Choroid plexus epithelial cell (primary cell): Measurements from ENCODE around the gene TWIST2.

Source experiments
- DNase-seq: peaks from one replicate; pipeline ENCODE4 v3.0.0-alpha.2; 2010; ENCODE audit warnings: low read depth
- H3K4me3 ChIP-seq: 2 replicates; pipeline ENCODE4 v1.5.1; 2011; ENCODE audit warnings: low read depth, mild to moderate bottlenecking, control low read depth, low read length, moderate library complexity
- TF ChIP-seq, protein P1 (sequence below): conservative IDR thresholded peaks from 2 replicates; pipeline ENCODE4 v1.5.1; 2011; ENCODE audit warnings: low read depth, mild to moderate bottlenecking, control low read depth, inconsistent platforms, low read length, moderate library complexity

The TWIST2 gene

DNA sequence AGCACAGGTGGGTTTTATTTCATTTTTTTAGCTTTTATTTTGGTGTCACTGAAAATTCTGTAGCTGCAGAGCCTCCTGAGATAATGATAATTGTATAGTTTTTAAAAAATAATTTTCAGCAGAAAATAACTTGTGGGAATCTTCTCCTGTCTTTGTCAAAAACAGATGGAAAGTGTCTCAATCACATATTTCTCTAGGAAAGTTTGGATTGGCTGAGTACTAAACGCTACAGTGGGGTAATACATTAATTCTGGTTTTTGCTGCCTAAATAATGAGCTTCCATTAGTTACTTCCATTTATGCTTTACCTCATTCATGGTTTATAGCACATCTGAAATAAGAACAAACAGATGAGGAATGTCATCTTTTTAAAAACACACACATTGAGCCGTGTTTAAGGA is 2.2 kb downstream of the TWIST2 start:
- H3K4me3 ChIP-seq, result peak overlapping the region; percentile 78
- no peak for DNase-seq

DNA sequence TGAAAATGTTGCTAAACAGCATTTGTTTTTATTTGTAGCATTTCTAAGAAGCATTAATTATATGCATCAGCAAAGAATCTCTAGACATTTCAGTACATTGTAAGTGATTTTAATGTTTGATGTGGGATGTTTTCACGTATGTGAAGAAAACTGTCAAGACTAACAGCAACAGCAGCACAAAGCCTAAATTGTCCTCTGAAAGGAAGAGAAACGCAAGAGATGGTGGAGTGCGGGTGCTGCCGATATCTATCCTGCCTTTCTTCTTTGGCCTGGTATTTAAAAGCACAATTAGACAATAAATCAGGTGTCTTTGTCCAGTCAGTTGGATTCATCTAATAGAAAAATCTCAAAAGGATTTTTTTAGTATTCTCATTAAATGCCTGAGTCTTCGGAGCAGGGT is 3.1 kb downstream of the TWIST2 start:
- no peak for DNase-seq
- H3K4me3 ChIP-seq, result no peak overlapping the region

More for the DNA sequence above, 2.2 kb downstream of the TWIST2 start:
- TF ChIP-seq, protein P1, sequence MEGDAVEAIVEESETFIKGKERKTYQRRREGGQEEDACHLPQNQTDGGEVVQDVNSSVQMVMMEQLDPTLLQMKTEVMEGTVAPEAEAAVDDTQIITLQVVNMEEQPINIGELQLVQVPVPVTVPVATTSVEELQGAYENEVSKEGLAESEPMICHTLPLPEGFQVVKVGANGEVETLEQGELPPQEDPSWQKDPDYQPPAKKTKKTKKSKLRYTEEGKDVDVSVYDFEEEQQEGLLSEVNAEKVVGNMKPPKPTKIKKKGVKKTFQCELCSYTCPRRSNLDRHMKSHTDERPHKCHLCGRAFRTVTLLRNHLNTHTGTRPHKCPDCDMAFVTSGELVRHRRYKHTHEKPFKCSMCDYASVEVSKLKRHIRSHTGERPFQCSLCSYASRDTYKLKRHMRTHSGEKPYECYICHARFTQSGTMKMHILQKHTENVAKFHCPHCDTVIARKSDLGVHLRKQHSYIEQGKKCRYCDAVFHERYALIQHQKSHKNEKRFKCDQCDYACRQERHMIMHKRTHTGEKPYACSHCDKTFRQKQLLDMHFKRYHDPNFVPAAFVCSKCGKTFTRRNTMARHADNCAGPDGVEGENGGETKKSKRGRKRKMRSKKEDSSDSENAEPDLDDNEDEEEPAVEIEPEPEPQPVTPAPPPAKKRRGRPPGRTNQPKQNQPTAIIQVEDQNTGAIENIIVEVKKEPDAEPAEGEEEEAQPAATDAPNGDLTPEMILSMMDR, result no peak

DNA sequence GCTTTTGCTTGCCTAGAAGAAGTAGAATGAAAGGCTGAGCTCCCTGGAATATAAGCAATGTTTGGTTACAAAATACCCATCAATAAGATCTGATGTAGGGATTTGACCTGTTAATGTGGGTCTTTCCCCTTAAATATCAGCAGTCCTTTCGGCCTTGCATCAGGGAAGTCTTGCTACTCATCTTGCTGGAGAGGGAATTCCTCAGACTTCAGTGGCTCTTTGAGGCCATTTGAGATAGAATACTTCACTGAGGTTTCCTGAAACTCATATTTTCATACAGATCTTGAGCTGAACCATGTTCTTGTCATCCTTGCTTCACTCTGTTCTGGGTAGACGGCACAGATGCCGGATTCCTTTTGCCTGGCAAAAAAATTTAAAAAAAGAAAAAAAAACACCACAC is 3.9 kb downstream of the TWIST2 start:
- TF ChIP-seq, protein P1, result no peak
- no peak for DNase-seq
- no peak overlapping the region for H3K4me3 ChIP-seq

More for the DNA sequence above, 3.1 kb downstream of the TWIST2 start:
- TF ChIP-seq, protein P1, result no peak

DNA sequence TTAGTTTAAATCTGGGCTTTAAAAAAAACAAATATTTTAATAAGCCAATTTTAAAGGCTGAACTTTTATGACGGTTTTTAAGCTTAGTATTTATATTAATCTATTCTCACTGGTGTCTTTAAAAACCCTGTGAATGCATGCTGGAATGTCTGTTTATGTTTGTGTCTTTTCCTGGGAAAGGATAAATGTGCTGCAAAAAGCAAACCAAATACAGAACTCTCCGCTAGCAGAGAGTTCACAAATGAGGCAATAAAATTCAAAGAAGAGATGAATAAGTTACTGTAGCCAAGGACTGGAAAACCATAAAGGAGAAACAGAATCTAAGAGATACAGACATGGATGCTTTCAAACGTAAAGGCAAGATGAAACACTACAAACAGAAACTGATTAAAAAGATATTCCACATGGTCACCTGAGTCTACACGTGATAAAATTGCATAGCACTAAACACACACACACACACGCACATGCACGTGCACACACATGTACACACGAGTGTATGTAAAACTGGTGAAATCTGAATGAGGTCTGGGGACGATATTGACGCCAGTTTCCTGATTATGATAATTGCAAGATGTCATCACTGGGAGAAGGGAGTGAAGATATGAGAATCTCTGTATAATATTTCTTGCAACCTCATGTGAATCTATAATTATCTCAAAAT is 4.5 kb downstream of the TWIST2 start:
- DNase-seq, result no peak
- H3K4me3 ChIP-seq, result no peak overlapping the region
- TF ChIP-seq, protein P1, result no peak

DNA sequence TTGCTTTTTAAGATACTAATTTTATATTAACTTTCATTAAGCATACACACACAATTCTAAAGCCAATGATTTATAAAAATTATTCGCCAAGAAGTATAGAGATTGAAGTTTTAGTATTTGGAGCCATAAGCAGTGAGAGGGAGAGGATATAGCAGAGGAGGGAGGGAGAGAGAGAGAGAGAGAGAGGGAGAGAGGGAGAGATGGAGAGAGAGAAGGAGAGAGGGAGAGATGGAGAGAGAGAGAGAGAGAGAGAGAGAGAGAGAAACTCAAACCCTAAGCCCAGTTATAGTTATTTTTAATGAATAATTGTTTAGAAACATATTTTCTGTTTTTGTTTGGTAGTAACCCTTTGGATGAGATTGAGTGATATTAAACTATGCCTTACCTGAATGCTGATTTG is 5.3 kb downstream of the TWIST2 start:
- DNase-seq, result no peak
- H3K4me3 ChIP-seq, result no peak overlapping the region
- TF ChIP-seq, protein P1, result no peak

DNA sequence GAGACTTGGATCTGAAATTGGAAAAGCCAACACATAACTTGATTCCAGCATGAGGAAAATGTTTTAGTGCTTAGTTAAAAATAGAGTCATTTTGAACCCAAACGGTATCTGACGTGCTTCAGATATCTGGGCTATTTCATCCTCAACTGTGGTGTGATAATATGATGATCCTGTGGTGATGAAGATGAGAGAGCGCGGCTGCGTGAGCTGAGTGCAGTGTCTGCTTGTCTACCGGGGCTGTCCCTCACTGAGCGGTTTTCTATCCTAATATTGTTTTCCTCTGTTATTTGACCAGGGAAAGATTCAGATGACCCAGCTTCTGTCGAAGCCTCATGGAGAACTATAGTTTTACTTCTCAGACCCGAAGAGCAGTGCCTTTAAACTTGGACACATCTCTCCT is 5.8 kb downstream of the TWIST2 start:
- DNase-seq, result no peak
- no peak overlapping the region for H3K4me3 ChIP-seq
- TF ChIP-seq, protein P1, result no peak

DNA sequence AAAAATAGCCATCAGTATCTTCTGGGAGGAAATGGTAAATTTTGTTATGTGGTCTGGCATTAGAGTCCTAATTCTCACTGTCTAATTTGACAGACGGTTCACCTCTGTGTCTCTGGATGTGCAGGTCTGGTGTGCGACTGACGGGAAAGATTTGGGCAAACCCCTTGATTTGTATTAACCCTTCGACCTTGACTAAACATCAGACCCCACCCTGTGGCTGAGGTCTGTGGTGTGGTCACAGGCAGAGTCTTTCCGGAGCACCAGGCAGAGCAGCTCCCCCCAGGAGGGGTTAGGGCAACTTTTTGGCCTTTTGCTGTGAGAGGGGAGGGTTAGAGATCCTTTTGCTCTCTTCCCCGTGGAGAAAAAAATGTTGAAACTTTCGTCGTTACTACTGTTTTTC is 6.4 kb downstream of the TWIST2 start:
- no peak for DNase-seq
- H3K4me3 ChIP-seq, result no peak overlapping the region
- TF ChIP-seq, protein P1, result no peak
